C4-2B (cell line): ENCODE measurements around the gene STK26.

ENCODE experiments used
- CTCF ChIP-seq: fragments of 450-650 bp; conservative IDR thresholded peaks from 2 replicates; pipeline ENCODE4 v1.5.1; 2017; ENCODE audit warnings: mild to moderate bottlenecking
- ZFX ChIP-seq: fragments of 450-650 bp; IDR thresholded peaks from 2 replicates; pipeline ENCODE4 v1.6.1; 2017

DNA sequence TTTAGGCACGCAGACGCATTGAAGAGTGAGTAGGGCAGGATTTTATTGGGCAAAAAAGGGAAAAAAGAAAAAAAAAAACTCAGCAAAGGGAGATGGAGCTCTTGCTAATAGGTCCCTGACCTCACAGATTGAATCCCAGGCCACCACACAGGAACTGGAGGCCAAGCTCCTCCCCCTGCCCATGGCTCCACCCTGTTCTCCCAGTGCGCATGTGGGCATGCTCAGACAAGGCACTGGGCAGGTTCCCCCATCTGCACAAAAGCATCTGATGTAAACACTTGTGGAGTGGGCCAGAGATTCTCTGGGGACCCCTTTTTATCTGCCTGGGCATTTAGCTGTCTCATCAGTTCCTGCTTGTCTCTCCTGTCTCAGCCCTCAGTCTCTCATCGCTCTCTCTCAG, 95.3 kb downstream of the STK26 start:
- TF ChIP-seq CTCF, result no peak
- TF ChIP-seq ZFX, result no peak
